ENCODE results near the gene THSD4. TPM values are rescaled to one million over a fixed set of nuclear protein-coding genes. Genes with fewer than 3 reads are reported as not detected.
A peak's percentile ranks its signal among the peaks of the same experiment; 100 is the strongest.
"Not testable (repeated sequence)": the region's sequence is repeated elsewhere in the genome, so short reads cannot be mapped to it uniquely, and the experiment has no call there.

The THSD4 gene
- total RNA-seq, 2 donors from 2014 or later: 71.2 to 150 TPM

DNA sequence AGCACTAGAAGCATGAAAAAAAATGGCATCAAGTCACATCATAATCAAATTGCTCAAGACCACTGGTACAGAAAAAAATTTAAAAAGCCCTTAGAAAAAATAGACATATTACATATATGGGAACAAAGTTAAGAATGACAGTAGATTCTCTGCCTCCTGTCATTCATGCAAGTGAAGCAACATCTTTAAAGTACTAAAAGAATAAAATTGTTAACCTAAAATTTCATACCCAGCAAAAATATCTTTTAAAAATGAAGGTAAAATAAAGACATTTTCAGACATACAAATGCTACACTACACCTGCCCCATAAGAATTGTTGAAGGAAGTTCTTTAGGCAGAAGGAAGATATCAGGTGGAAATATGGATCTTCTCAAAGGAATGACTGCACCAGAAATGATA lies 55.9 kb downstream of the THSD4 start:
- H3K36me3 ChIP-seq: no peaks in the 10 kb centered on the region
- TF ChIP-seq, protein P1, sequence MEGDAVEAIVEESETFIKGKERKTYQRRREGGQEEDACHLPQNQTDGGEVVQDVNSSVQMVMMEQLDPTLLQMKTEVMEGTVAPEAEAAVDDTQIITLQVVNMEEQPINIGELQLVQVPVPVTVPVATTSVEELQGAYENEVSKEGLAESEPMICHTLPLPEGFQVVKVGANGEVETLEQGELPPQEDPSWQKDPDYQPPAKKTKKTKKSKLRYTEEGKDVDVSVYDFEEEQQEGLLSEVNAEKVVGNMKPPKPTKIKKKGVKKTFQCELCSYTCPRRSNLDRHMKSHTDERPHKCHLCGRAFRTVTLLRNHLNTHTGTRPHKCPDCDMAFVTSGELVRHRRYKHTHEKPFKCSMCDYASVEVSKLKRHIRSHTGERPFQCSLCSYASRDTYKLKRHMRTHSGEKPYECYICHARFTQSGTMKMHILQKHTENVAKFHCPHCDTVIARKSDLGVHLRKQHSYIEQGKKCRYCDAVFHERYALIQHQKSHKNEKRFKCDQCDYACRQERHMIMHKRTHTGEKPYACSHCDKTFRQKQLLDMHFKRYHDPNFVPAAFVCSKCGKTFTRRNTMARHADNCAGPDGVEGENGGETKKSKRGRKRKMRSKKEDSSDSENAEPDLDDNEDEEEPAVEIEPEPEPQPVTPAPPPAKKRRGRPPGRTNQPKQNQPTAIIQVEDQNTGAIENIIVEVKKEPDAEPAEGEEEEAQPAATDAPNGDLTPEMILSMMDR (IDR thresholded peaks at IDR 0.05): no peak
- no peak for ATAC-seq (ENCODE audit: insufficient number of reproducible peaks, low FRiP score, low read depth)

DNA sequence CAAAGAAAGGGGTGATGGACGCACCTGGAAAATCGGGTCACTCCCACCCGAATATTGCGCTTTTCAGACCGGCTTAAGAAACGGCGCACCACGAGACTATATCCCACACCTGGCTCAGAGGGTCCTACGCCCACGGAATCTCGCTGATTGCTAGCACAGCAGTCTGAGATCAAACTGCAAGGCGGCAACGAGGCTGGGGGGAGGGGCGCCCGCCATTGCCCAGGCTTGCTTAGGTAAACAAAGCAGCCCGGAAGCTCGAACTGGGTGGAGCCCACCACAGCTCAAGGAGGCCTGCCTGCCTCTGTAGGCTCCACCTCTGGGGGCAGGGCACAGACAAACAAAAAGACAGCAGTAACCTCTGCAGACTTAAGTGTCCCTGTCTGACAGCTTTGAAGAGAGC lies 59.1 kb downstream of the THSD4 start:
- H3K4me1 ChIP-seq (ENCODE audit: control insufficient read depth in 1 of 2, low read depth in 2 of 2); H3K4me3 ChIP-seq; H3K36me3 ChIP-seq; DNase-seq (ENCODE audit: low spot score); ATAC-seq (ENCODE audit: insufficient number of reproducible peaks, low FRiP score, low read depth); H3K27ac ChIP-seq; H3K27me3 ChIP-seq (replicated peaks; ENCODE audit: insufficient read depth): not testable (repeated sequence)
- H3K9me3 ChIP-seq: peaks cover 11% of the 10 kb centered on the region

More for the DNA sequence above, 55.9 kb downstream of the THSD4 start:
- Histone ChIP-seq H3K9me3 (peaks cover 11% of the 10 kb centered on the region), H3K4me3 (no peak overlapping the region), H3K4me1 (ENCODE audit: control insufficient read depth in 1 of 2, low read depth in 2 of 2) (peaks cover 6 to 12% of the 10 kb centered on the region in 2 donors), H3K27me3 (replicated peaks; ENCODE audit: insufficient read depth) (no peaks in the 10 kb centered on the region), H3K27ac (no peak overlapping the region)
- no peak for DNase-seq (ENCODE audit: low spot score)

DNA sequence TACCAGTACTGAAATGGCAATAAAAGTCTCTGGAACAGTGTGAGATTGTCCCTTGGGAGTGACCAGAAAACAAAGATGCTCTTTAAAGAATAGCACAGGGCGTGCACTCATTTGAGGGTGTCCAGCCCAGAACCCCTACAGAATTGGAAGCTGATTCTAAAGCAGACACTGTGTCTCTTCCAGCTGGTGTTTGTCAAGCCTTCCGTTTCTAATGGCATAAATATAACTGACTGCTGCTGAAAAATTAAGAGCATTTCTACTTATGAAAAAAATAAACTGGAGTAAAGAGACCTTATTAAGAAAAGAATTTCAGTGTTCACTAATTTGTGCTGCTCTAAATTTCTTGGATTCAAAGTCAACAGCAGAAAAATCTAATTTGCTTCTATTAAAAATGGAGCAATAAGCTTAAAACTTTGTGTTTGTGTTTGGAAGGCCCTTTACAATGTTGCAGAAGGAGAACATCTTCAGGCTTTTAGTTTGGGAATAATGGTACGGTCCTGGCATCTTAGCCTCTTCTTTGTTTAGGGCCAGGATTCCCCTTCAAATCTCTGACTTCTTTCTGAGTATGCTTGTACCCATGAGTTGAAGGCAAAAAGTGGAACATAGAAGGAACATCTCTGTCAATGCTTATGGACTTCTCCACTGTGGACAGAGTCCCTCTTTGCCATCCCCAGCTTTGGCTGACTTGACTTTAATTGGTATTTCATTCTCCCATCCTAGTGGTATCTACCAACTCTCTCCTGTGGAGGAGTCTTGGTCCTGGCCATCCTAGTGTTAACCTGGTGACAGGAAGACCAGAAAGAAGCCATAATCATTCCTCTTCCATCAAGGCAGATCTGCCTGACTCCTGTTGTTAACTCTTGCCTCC lies 65.9 kb downstream of the THSD4 start:
- Histone ChIP-seq H3K27me3 (replicated peaks; ENCODE audit: insufficient read depth) (no peaks in the 10 kb centered on the region), H3K4me3 (no peak overlapping the region), H3K4me1 (ENCODE audit: control insufficient read depth in 1 of 2, low read depth in 2 of 2) (peaks cover 5 to 10% of the 10 kb centered on the region in 2 donors), H3K27ac (peak overlapping the region in 1 of 2 donors; percentile 8), H3K36me3 (no peaks in the 10 kb centered on the region), H3K9me3 (no peaks in the 10 kb centered on the region)
- TF ChIP-seq, protein P1 (IDR thresholded peaks at IDR 0.05): no peak
- no peak for ATAC-seq (ENCODE audit: insufficient number of reproducible peaks, low FRiP score, low read depth)
- DNase-seq (ENCODE audit: low spot score): no peak

DNA sequence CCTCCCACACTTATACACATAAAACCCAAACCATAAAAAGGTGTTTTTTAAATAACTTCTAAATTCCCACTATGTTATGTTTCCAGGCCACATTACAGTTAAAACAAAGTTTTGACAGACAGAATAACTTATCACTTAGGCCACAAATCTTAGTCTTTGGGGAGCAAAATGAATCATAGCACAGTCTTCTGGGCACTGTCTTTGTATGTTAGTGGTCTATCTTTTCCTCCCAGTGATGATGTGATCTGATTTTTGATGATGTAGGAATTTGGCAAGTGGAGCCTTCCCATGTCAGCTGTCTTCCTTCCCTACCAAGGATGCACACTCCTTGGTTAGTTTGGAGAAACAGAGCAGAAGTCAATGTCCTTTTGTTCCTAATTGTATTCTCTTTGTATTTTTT lies 67.3 kb downstream of the THSD4 start:
- Histone ChIP-seq H3K27me3 (replicated peaks; ENCODE audit: insufficient read depth) (no peaks in the 10 kb centered on the region), H3K27ac (no peak overlapping the region), H3K4me3 (no peak overlapping the region), H3K4me1 (ENCODE audit: control insufficient read depth in 1 of 2, low read depth in 2 of 2) (peaks cover 5 to 10% of the 10 kb centered on the region in 2 donors), H3K9me3 (no peaks in the 10 kb centered on the region), H3K36me3 (no peaks in the 10 kb centered on the region)
- DNase-seq (ENCODE audit: low spot score) (no peak), ATAC-seq (ENCODE audit: insufficient number of reproducible peaks, low FRiP score, low read depth) (no peak)
- TF ChIP-seq, protein P1 (IDR thresholded peaks at IDR 0.05): no peak

DNA sequence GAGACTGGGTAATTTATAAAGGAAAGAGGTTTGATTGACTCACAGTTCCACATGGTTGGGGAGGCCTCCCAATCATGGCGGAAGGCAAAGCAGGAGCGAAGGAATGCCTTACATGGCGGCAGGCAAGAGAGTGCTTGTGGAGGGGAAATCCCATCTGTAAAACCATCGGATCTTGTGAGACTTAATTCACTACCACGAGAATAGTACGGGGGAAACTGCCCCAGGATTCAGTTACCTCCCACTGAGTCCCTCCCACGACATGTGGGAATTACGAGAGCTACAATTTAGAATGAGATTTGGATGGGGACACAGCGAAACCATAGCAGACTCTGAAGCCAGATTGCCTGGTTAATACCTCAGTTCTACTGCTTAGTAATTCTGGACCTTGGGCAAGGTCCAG lies 67.8 kb downstream of the THSD4 start:
- DNase-seq (ENCODE audit: low spot score) (no peak), ATAC-seq (ENCODE audit: insufficient number of reproducible peaks, low FRiP score, low read depth) (no peak)
- peaks cover 5 to 10% of the 10 kb centered on the region in 2 donors for H3K4me1 ChIP-seq (ENCODE audit: control insufficient read depth in 1 of 2, low read depth in 2 of 2)
- H3K27ac ChIP-seq: no peak overlapping the region
- H3K27me3 ChIP-seq (replicated peaks; ENCODE audit: insufficient read depth): no peaks in the 10 kb centered on the region
- H3K4me3 ChIP-seq: no peak overlapping the region
- H3K36me3 ChIP-seq: no peaks in the 10 kb centered on the region
- H3K9me3 ChIP-seq: no peaks in the 10 kb centered on the region
- TF ChIP-seq, protein P1 (IDR thresholded peaks at IDR 0.05): no peak

Data from thoracic aorta (tissue), 2 donors.